PFSK-1 (cell line): ENCODE data around the gene RASSF8.

Source experiments
- FOXP2 ChIP-seq: optimal IDR thresholded peaks from 2 replicates; pipeline ENCODE3; 2011; ENCODE audit warnings: borderline replicate concordance, control low read depth, inconsistent platforms; ENCODE audit not compliant: insufficient read depth; ENCODE audit errors: extremely low read length, extremely low read depth
- POLR2AphosphoS5 ChIP-seq: IDR thresholded peaks from 2 replicates; pipeline ENCODE4 v1.6.1; 2012; ENCODE audit warnings: low read depth, mild to moderate bottlenecking, control low read depth, low read length, moderate library complexity
- SIN3A ChIP-seq: IDR thresholded peaks from 2 replicates; pipeline ENCODE4 v1.6.1; 2012; ENCODE audit warnings: mild to moderate bottlenecking, low read length, moderate library complexity, borderline replicate concordance; ENCODE audit not compliant: insufficient read depth
- TAF1 ChIP-seq: IDR thresholded peaks from 2 replicates; pipeline ENCODE4 v1.6.1; 2012; ENCODE audit warnings: low read length, control low read depth, borderline replicate concordance; ENCODE audit not compliant: insufficient read depth
- TF ChIP-seq, protein P1 (sequence below), 2 experiments: IDR thresholded peaks; 2 replicates each; pipeline versions ENCODE4 v1.6.1 to v1.8.0; 2011 to 2012; ENCODE audit warnings: low read depth in 2 of 2, low read length in 2 of 2, control low read depth in 1 of 2, inconsistent platforms in 1 of 2, mild to moderate bottlenecking in 1 of 2, moderate library complexity in 1 of 2; ENCODE audit not compliant: insufficient read depth in 1 of 2

Gene RASSF8

DNA sequence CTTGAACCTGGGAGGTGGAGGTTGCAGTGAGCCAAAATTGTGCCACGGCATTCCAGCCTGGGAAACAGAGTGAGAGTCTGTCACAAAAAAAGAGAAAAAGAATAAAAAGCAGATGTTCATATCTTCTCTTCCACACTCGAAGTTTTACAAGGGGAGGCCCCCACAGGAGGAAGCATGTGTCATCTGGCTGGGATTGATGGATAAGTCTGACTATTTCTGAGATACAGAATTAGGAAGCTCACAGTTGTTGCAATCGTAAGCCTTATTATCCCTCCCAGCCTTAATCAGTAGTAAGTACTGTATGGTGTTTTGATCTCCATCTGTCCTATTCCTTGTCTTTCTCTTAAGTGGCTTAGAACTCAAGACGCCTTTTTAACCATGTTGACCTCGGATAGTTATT, 31.9 kb upstream of the RASSF8 start:
- no peak for TF ChIP-seq POLR2AphosphoS5
- no peak for TF ChIP-seq TAF1
- no peak for TF ChIP-seq FOXP2
- no peak for TF ChIP-seq SIN3A
- TF ChIP-seq, protein P1, sequence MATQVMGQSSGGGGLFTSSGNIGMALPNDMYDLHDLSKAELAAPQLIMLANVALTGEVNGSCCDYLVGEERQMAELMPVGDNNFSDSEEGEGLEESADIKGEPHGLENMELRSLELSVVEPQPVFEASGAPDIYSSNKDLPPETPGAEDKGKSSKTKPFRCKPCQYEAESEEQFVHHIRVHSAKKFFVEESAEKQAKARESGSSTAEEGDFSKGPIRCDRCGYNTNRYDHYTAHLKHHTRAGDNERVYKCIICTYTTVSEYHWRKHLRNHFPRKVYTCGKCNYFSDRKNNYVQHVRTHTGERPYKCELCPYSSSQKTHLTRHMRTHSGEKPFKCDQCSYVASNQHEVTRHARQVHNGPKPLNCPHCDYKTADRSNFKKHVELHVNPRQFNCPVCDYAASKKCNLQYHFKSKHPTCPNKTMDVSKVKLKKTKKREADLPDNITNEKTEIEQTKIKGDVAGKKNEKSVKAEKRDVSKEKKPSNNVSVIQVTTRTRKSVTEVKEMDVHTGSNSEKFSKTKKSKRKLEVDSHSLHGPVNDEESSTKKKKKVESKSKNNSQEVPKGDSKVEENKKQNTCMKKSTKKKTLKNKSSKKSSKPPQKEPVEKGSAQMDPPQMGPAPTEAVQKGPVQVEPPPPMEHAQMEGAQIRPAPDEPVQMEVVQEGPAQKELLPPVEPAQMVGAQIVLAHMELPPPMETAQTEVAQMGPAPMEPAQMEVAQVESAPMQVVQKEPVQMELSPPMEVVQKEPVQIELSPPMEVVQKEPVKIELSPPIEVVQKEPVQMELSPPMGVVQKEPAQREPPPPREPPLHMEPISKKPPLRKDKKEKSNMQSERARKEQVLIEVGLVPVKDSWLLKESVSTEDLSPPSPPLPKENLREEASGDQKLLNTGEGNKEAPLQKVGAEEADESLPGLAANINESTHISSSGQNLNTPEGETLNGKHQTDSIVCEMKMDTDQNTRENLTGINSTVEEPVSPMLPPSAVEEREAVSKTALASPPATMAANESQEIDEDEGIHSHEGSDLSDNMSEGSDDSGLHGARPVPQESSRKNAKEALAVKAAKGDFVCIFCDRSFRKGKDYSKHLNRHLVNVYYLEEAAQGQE (IDR thresholded peaks at IDR 0.05; ENCODE audit: insufficient read depth in 1 of 2, low read depth in 2 of 2, low read length in 2 of 2): no peak

DNA sequence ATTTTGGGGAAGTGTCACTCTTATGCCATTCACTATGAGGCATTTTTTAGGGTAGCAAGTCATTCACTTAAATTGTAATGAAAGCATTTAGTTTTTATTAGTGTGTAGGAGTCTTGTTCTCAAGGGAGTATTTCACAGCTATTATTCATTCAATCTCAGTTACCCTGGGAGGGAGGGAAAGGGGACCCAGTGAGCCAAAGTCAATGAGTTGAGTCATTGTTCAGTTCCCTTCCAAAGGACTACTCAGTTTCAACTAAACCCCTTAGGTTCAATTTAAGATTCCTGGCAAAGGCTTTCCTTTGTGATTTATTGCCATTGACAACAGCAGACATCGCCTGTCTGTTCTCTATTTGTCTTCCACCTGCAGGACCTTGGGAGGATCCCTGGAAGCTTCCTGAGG, 29.3 kb upstream of the RASSF8 start:
- TF ChIP-seq, protein P1 (IDR thresholded peaks at IDR 0.05; ENCODE audit: insufficient read depth in 1 of 2, low read depth in 2 of 2, low read length in 2 of 2): no peak
- TF ChIP-seq TAF1 (peak; percentile 49; the same call in 1 of the 2 replicates), FOXP2 (no peak), SIN3A (peak; percentile 50; the same call in 1 of the 2 replicates), POLR2AphosphoS5 (0 out of 2 replicates have a peak, but pooled peaks have one; percentile 39)

DNA sequence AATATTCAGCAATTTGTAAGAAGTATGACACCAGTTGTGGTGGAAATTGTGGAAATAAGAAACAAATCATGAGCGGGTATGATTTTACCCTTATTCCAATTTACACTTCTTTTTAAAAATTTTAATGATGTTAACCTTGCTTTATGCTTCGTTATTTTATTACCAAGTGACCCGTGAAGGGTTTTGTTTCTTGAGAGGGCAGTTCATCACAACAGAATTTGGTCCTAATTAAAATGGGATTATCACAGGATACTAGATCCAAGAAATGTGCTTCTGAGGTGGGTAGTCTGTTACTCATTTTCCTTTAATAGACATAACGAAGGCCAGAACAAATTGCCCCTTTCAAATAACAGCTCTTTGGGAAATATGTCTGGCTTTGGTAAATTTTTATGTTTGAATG, 25.5 kb upstream of the RASSF8 start:
- TF ChIP-seq POLR2AphosphoS5: no peak
- TF ChIP-seq TAF1: no peak
- TF ChIP-seq, protein P1 (IDR thresholded peaks at IDR 0.05; ENCODE audit: insufficient read depth in 1 of 2, low read depth in 2 of 2, low read length in 2 of 2): no peak
- no peak for TF ChIP-seq FOXP2
- no peak for TF ChIP-seq SIN3A

DNA sequence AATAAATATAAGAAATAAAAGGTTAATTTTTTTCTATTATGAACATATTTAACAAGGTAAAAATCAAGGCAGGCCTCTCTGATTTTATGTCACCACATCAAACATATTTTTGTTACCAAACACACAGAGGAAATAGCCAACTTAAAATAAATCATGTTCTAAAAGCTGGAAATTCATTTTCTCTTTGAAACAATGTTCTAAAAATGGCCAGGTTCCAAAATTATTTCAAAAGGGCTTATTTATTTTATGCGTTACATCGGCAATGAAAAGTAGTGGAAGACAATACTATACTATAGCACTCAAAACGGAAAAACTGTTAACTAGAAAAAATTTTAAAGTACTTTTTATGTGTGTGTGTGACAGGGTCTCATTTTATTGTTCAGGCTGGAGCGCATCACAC, 24.0 kb upstream of the RASSF8 start:
- TF ChIP-seq SIN3A: no peak
- TF ChIP-seq TAF1: no peak
- TF ChIP-seq, protein P1 (IDR thresholded peaks at IDR 0.05; ENCODE audit: insufficient read depth in 1 of 2, low read depth in 2 of 2, low read length in 2 of 2): no peak
- TF ChIP-seq POLR2AphosphoS5: no peak
